Measurements from ENCODE around the gene ZNF217. TPM values are rescaled to one million over a fixed set of nuclear protein-coding genes. Genes with fewer than 3 reads are reported as not detected.
A peak's percentile ranks its signal among the peaks of the same experiment; 100 is the strongest.
"Not testable (repeated sequence)": the region's sequence is repeated elsewhere in the genome, so short reads cannot be mapped to it uniquely, and the experiment has no call there.

Gene ZNF217
- total RNA-seq, 2 donors from 2014 or later, result 52.7 to 54.2 TPM

- Mint-ChIP-seq H3K4me1 (peaks cover 4% of the 10 kb centered on the region), H3K27me3 (no peaks in the 10 kb centered on the region)
- no peak for ATAC-seq (replicated peaks)
Measured at GRCh38 chr20:53626584-53626983, 32.9 kb upstream of the ZNF217 start.

GRCh38 chr20:53625311-53626129 is 31.9 kb upstream of the ZNF217 start:
- Mint-ChIP-seq H3K27ac (no peak overlapping the region), H3K36me3 (ENCODE audit: low read depth) (no peaks in the 10 kb centered on the region), H3K4me1 (peaks cover 9% of the 10 kb centered on the region), H3K4me3 (no peak overlapping the region), H3K27me3 (no peaks in the 10 kb centered on the region), H3K9me3 (no peaks in the 10 kb centered on the region)
- no peak for ATAC-seq (replicated peaks)

More at GRCh38 chr20:53626584-53626983, 32.9 kb upstream of the ZNF217 start:
- no peak overlapping the region for H3K27ac Mint-ChIP-seq
- H3K4me3 Mint-ChIP-seq, result no peak overlapping the region
- no peaks in the 10 kb centered on the region for H3K36me3 Mint-ChIP-seq (ENCODE audit: low read depth)
- no peaks in the 10 kb centered on the region for H3K9me3 Mint-ChIP-seq

- H3K4me3 Mint-ChIP-seq; H3K36me3 Mint-ChIP-seq (ENCODE audit: low read depth); H3K4me1 Mint-ChIP-seq; H3K27me3 Mint-ChIP-seq; H3K27ac Mint-ChIP-seq; ATAC-seq (replicated peaks); H3K9me3 Mint-ChIP-seq: not testable (repeated sequence)
Measured at GRCh38 chr20:53624927-53625250, 31.2 kb upstream of the ZNF217 start.

GRCh38 chr20:53623454-53624211 is 30.0 kb upstream of the ZNF217 start:
- Mint-ChIP-seq H3K27ac (peak overlapping the region; percentile 89), H3K9me3 (no peaks in the 10 kb centered on the region), H3K4me1 (peaks cover 9% of the 10 kb centered on the region), H3K36me3 (ENCODE audit: low read depth) (no peaks in the 10 kb centered on the region), H3K4me3 (peak overlapping the region; percentile 83), H3K27me3 (no peaks in the 10 kb centered on the region)
- ATAC-seq (replicated peaks), result peak; percentile 91

- H3K4me1 Mint-ChIP-seq, result peaks cover 9% of the 10 kb centered on the region
- H3K4me3 Mint-ChIP-seq, result peak overlapping the region; percentile 83
- no peaks in the 10 kb centered on the region for H3K9me3 Mint-ChIP-seq
- H3K27ac Mint-ChIP-seq, result peak overlapping the region; percentile 89
- no peaks in the 10 kb centered on the region for H3K27me3 Mint-ChIP-seq
- peak; percentile 47 for ATAC-seq (replicated peaks)
- no peaks in the 10 kb centered on the region for H3K36me3 Mint-ChIP-seq (ENCODE audit: low read depth)
Measured at GRCh38 chr20:53623134-53623453, 29.5 kb upstream of the ZNF217 start.

GRCh38 chr20:53622247-53623133 is 28.9 kb upstream of the ZNF217 start:
- Mint-ChIP-seq H3K4me3 (peak overlapping the region; percentile 83), H3K4me1 (peaks cover 9% of the 10 kb centered on the region), H3K9me3 (no peaks in the 10 kb centered on the region), H3K27ac (peak overlapping the region; percentile 89), H3K36me3 (ENCODE audit: low read depth) (no peaks in the 10 kb centered on the region), H3K27me3 (no peaks in the 10 kb centered on the region)
- peak; percentile 15 for ATAC-seq (replicated peaks)

GRCh38 chr20:53621482-53622246 is 28.0 kb upstream of the ZNF217 start:
- no peaks in the 10 kb centered on the region for H3K36me3 Mint-ChIP-seq (ENCODE audit: low read depth)
- H3K4me3 Mint-ChIP-seq, result peak overlapping the region; percentile 83
- peak; percentile 34 for ATAC-seq (replicated peaks)
- H3K4me1 Mint-ChIP-seq, result peaks cover 9% of the 10 kb centered on the region
- peak overlapping the region; percentile 89 for H3K27ac Mint-ChIP-seq
- H3K9me3 Mint-ChIP-seq, result no peaks in the 10 kb centered on the region
- H3K27me3 Mint-ChIP-seq, result no peaks in the 10 kb centered on the region

- H3K4me3 Mint-ChIP-seq, result not testable (repeated sequence)
Measured at GRCh38 chr20:53618490-53619000, 24.9 kb upstream of the ZNF217 start.

GRCh38 chr20:53617791-53618489 is 24.3 kb upstream of the ZNF217 start:
- H3K9me3 Mint-ChIP-seq, result no peaks in the 10 kb centered on the region
- H3K4me1 Mint-ChIP-seq, result peaks cover 9% of the 10 kb centered on the region
- no peak overlapping the region for H3K4me3 Mint-ChIP-seq
- H3K27me3 Mint-ChIP-seq, result no peaks in the 10 kb centered on the region
- H3K36me3 Mint-ChIP-seq (ENCODE audit: low read depth), result no peaks in the 10 kb centered on the region
- no peak for ATAC-seq (replicated peaks)
- no peak overlapping the region for H3K27ac Mint-ChIP-seq

More at GRCh38 chr20:53618490-53619000, 24.9 kb upstream of the ZNF217 start:
- not testable (repeated sequence) for H3K36me3 Mint-ChIP-seq (ENCODE audit: low read depth); ATAC-seq (replicated peaks); H3K9me3 Mint-ChIP-seq; H3K27me3 Mint-ChIP-seq; H3K4me1 Mint-ChIP-seq; H3K27ac Mint-ChIP-seq

GRCh38 chr20:53616489-53616888 is 22.9 kb upstream of the ZNF217 start:
- not testable (repeated sequence) for H3K36me3 Mint-ChIP-seq (ENCODE audit: low read depth); H3K4me1 Mint-ChIP-seq; H3K4me3 Mint-ChIP-seq; H3K27ac Mint-ChIP-seq; ATAC-seq (replicated peaks); H3K27me3 Mint-ChIP-seq; H3K9me3 Mint-ChIP-seq

- Mint-ChIP-seq H3K9me3 (no peaks in the 10 kb centered on the region), H3K36me3 (ENCODE audit: low read depth) (no peaks in the 10 kb centered on the region), H3K27me3 (no peaks in the 10 kb centered on the region), H3K4me1 (peaks cover 8% of the 10 kb centered on the region), H3K4me3 (no peak overlapping the region), H3K27ac (peak overlapping the region; percentile 71)
- ATAC-seq (replicated peaks), result no peak
Measured at GRCh38 chr20:53613748-53614147, 20.1 kb upstream of the ZNF217 start.

- H3K27ac Mint-ChIP-seq; H3K9me3 Mint-ChIP-seq; H3K4me1 Mint-ChIP-seq; H3K36me3 Mint-ChIP-seq (ENCODE audit: low read depth); ATAC-seq (replicated peaks); H3K4me3 Mint-ChIP-seq; H3K27me3 Mint-ChIP-seq: not testable (repeated sequence)
Measured at GRCh38 chr20:53612289-53612688, 18.6 kb upstream of the ZNF217 start.

GRCh38 chr20:53611449-53611894 is 17.8 kb upstream of the ZNF217 start:
- no peak for ATAC-seq (replicated peaks)
- Mint-ChIP-seq H3K27me3 (no peaks in the 10 kb centered on the region), H3K27ac (no peak overlapping the region), H3K9me3 (no peaks in the 10 kb centered on the region), H3K4me1 (peaks cover 9% of the 10 kb centered on the region), H3K36me3 (ENCODE audit: low read depth) (no peaks in the 10 kb centered on the region), H3K4me3 (peak overlapping the region; percentile 17)
